GM12864 (cell line): ENCODE measurements around the gene LRTM2.

Experiments
- DNase-seq: peaks from one replicate; pipeline ENCODE4 v3.0.0-alpha.2; 2011; ENCODE audit warnings: low read depth
- H3K4me3 ChIP-seq: 2 replicates; pipeline ENCODE4 v1.5.1; 2011; ENCODE audit warnings: mild to moderate bottlenecking, low read depth, low read length, control low read depth
- TF ChIP-seq, protein P1 (sequence below): IDR thresholded peaks from 2 replicates; pipeline ENCODE4 v1.5.1; 2011; ENCODE audit warnings: low read depth, mild to moderate bottlenecking, moderate library complexity, low read length, control low read depth, inconsistent platforms; ENCODE audit errors: missing control alignments

The LRTM2 gene

DNA sequence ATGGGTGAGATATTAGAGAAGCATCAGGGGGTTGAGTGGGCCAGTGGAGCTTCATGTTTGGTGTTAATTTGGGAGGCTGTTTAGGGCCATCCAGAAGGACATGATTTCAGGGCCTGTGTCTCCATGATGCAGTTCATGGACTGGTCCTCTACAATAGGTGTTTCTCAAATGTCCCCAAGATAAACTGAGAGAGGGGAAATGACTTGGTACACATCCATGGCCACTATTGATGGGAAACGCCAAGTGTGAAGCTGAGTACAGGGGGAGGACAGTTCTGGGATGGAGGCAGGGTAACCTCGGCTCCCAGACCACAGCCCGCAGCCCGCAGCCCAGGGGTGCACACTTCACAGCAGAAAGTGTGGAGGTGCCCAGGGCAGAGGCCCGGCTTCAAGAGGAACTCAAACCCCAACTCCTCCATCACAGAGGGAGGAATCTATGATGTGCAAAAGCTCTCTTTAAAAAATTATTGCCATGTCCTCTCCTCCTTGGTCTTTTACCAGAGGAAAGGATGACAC, 64.8 kb downstream of the LRTM2 start:
- no peak for DNase-seq
- no peak overlapping the region for H3K4me3 ChIP-seq
- TF ChIP-seq, protein P1, sequence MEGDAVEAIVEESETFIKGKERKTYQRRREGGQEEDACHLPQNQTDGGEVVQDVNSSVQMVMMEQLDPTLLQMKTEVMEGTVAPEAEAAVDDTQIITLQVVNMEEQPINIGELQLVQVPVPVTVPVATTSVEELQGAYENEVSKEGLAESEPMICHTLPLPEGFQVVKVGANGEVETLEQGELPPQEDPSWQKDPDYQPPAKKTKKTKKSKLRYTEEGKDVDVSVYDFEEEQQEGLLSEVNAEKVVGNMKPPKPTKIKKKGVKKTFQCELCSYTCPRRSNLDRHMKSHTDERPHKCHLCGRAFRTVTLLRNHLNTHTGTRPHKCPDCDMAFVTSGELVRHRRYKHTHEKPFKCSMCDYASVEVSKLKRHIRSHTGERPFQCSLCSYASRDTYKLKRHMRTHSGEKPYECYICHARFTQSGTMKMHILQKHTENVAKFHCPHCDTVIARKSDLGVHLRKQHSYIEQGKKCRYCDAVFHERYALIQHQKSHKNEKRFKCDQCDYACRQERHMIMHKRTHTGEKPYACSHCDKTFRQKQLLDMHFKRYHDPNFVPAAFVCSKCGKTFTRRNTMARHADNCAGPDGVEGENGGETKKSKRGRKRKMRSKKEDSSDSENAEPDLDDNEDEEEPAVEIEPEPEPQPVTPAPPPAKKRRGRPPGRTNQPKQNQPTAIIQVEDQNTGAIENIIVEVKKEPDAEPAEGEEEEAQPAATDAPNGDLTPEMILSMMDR, result no peak

- TF ChIP-seq, protein P1, result no peak
Observed at GRCh38 chr12:1885599-1886245, 65.4 kb downstream of the LRTM2 start.

More at GRCh38 chr12:1885599-1886245, 65.4 kb downstream of the LRTM2 start:
- no peak for DNase-seq
- no peak overlapping the region for H3K4me3 ChIP-seq
